ENCODE measurements around the gene HOXD10.

DNA sequence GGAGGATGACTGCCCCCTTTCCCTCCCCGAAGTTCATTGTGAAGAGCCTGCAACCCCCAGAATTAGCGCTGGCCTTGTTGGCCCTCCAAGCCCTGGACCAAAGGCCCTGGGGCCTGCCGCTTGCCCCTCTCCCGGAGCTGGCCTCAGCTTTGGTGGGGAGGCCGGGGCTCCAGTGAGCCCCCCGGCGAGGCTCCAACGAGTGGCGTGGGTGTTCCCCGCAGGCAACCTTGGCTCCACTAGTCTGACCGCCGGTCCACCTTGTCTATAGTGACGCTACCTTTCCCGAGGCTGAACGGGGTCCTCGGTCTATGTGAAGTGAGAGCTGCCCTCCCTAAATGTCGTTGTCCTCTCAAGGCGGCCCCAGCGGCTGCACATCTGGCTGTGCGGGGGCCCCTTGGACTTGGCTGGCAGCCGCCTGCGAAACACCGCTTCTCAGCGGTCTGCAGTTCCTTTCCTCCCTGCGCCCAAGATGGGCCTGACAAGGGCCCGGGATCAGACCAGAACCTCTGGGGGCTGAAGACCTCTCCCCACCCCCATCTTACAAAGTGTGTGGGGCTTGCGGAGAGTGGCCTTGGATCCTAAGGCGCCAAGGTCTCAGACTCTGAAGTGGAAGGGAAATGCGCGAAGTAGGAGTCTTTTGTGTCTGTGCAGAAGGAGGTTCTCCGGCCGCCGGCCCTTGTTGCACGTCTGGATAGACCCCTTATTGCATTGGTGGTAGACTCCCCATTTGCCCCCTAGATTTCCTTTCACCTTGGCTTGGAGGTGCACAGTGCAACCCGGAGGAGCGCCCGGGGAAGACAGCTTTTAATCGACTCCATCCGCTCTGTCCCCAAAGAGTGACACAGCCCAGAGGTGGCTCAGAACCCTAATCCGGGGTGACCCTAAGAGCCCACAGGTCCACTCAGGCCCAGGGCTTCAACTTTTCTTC, 3.9 kb upstream of the HOXD10 start:
- TF ChIP-seq ZBTB42 (CRISPR knock-in tag; IDR thresholded peaks at IDR 0.05) (no peak), ATF7 (IDR thresholded peaks at IDR 0.05) (no peak), ATF7 (CRISPR knock-in tag; IDR thresholded peaks at IDR 0.05) (no peak), REL (CRISPR knock-in tag; conservative IDR thresholded peaks at IDR 0.05) (no peak), POLR2AphosphoS2 (IDR thresholded peaks at IDR 0.05; ENCODE audit: low read depth, low read length) (no peak), ZNF317 (CRISPR knock-in tag; IDR thresholded peaks at IDR 0.05) (no peak), HOXA7 (CRISPR knock-in tag; IDR thresholded peaks at IDR 0.05) (no peak), JUND (CRISPR knock-in tag; IDR thresholded peaks at IDR 0.05) (no peak), NFE2L1 (CRISPR knock-in tag; IDR thresholded peaks at IDR 0.05; ENCODE audit: borderline replicate concordance) (no peak), ZKSCAN1 (IDR thresholded peaks at IDR 0.05; ENCODE audit: low read length) (no peak), ZNF10 (CRISPR knock-in tag; IDR thresholded peaks at IDR 0.05; ENCODE audit: borderline replicate concordance, low read depth) (no peak), ZNF614 (CRISPR knock-in tag; IDR thresholded peaks at IDR 0.05; ENCODE audit: borderline replicate concordance) (no peak), HCFC1 (IDR thresholded peaks at IDR 0.05; ENCODE audit: low read depth, low read length) (no peak), THAP11 (CRISPR knock-in tag; IDR thresholded peaks at IDR 0.05) (no peak)
- TF ChIP-seq, protein P1, sequence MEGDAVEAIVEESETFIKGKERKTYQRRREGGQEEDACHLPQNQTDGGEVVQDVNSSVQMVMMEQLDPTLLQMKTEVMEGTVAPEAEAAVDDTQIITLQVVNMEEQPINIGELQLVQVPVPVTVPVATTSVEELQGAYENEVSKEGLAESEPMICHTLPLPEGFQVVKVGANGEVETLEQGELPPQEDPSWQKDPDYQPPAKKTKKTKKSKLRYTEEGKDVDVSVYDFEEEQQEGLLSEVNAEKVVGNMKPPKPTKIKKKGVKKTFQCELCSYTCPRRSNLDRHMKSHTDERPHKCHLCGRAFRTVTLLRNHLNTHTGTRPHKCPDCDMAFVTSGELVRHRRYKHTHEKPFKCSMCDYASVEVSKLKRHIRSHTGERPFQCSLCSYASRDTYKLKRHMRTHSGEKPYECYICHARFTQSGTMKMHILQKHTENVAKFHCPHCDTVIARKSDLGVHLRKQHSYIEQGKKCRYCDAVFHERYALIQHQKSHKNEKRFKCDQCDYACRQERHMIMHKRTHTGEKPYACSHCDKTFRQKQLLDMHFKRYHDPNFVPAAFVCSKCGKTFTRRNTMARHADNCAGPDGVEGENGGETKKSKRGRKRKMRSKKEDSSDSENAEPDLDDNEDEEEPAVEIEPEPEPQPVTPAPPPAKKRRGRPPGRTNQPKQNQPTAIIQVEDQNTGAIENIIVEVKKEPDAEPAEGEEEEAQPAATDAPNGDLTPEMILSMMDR (CRISPR knock-in tag; IDR thresholded peaks at IDR 0.05): no peak

All from HepG2 (cell line).